ENCODE results near the gene DHX15.

DHX15 gene

DNA sequence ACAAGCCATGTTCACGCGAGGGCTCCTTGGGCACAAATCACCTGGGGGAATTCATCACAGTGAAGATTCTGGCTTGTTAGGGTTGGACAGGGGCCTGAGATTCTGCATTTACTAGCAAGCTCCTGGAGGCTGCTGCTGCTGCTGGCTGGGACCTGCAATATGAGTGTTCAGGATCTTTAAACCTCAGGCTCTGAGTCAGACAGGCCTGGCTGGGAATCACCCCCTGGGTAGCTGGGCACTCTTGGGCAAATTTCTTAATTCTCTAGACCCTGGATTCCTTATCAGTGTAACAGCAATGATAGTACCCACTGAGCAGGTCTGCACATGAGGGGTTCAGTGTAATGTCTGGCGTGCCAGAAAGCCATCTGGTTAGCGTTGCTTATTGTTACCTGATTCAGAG, 101.5 kb downstream of the DHX15 start:
- DNase-seq (ENCODE audit: low read depth): no peak

DNA sequence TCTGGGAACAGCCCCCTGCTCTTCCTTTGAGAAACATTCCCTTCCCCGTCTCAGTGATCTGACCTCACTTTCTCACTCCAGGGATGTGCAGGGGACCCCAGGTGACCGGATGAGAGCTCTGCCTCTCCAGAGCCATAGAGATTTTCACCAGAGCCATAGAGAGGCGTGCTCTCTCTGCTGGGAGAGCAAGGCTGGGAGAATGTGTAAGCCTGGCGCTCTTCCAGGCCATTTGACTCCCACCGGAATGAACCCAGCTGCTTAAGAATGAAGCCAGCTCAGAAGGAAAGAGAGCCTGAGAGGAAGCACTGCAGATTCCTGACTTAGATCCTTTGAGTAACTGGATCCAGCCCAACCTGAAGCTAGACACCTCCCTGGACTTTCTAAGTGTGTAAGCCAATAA, 106.4 kb downstream of the DHX15 start:
- no peak for DNase-seq (ENCODE audit: low read depth)

Measured in T follicular helper cell (primary cell).